ENCODE measurements around the gene PIMREG.

The PIMREG gene

DNA sequence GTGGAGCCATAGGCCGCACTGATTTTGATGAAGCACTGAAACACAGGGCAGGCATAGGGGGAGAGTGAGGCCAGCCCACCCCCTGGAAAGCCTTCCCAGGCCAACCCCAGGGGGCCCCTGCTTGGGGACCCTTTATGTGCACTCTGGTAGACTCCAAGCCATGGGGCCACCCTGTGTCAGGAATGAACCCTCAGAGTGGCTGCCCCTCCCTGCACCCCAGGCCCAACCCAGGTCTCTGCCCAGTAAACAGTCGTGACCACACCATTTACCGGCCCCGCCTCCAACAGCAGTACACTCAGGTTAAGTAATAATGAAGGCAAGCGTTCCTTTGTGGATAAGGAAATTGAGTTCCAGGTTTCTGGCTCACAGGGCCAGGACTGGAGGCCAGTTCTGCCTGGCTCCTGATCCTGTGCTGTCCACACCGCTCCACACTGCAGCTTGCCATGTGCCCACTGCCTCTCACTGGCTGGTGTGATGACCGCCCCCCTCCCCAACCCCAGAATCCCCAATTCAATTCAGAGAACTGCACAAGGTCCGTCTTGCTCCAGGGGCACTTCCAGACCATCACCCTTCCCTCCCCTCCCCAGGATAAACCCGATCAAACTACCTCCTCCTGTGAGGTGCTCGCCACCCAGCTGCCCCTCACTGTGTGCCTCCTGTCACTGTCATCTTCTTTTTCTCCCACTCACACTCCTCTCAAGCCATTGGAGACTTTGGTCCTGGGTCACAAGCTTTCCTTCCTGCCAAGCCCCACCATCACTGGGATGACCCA, 13.6 kb downstream of the PIMREG start:
- TF ChIP-seq, protein P1, sequence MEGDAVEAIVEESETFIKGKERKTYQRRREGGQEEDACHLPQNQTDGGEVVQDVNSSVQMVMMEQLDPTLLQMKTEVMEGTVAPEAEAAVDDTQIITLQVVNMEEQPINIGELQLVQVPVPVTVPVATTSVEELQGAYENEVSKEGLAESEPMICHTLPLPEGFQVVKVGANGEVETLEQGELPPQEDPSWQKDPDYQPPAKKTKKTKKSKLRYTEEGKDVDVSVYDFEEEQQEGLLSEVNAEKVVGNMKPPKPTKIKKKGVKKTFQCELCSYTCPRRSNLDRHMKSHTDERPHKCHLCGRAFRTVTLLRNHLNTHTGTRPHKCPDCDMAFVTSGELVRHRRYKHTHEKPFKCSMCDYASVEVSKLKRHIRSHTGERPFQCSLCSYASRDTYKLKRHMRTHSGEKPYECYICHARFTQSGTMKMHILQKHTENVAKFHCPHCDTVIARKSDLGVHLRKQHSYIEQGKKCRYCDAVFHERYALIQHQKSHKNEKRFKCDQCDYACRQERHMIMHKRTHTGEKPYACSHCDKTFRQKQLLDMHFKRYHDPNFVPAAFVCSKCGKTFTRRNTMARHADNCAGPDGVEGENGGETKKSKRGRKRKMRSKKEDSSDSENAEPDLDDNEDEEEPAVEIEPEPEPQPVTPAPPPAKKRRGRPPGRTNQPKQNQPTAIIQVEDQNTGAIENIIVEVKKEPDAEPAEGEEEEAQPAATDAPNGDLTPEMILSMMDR (IDR thresholded peaks at IDR 0.05), result no peak

DNA sequence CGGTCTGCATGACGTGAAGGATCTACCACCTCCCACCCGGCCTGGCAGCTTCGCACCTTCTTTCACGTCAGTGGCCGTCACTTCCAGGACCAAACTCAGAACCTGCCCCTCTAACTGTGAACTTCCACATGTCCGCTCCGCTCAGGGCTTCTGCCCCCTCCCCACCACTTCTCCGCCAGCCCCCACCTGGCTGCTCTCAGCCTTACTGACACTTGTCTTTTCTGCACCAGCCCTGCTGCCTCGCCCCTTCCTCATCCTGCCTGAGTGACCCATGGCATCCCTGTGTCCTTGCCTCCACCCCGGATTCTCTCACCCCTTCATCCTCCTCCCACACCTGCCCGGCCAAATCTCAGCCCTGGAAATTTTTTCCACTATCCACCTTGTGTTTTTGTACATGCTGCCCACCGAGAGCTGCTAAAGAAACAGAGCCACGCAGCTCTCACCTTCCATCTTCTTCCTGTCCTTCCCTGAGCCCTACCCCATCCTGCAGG, 14.2 kb downstream of the PIMREG start:
- TF ChIP-seq, protein P1 (IDR thresholded peaks at IDR 0.05), result no peak

DNA sequence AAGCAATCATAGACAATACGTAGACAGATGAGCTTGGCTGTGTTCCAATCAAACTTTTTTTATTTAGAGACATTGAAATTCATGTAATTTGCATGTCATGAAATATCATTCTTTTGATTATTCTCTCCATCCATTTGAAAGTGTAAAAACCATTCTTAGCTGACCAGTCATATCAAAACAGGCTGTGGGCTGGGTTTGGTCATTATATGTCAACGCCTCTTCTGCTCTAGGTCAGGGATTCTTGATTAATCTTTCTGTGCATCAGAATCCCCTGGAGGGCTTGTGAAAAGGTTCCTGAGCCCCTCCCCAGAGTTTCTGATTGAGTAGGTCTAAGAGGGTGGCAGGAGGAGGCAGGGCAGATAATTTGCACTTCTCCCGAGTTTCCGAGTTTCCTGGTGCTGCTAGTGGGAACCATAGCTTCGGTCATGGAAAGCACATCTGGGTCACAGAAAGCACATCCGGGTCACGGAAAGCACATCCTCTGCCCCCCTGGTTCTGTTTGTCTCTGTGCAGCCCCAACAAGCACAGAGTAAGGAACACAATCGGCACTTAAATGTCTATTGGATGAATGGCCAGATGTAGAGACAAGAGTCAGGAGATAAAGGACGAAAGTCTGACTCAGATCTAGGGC, 16.4 kb downstream of the PIMREG start:
- TF ChIP-seq, protein P1 (IDR thresholded peaks at IDR 0.05), result no peak

DNA sequence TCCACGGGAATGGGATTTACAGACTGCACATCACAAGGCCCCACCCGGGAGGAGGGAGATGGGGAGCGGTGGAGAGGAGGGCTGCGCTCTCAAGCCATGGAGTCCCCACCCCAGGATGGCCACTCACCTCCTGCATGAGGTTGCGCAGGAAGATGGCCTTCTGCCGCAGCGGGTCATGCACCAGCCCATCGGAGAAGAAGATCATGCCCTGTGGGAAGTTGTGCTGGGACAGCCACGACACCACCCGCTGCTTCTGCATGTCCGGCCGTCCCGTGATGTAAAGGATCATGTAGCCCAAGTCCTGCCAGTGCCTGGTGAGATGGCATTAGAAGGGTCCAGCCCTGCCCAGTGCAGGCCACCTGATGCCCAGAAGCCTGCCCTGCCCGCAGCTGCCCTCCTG, 17.0 kb downstream of the PIMREG start:
- TF ChIP-seq, protein P1 (IDR thresholded peaks at IDR 0.05), result no peak

DNA sequence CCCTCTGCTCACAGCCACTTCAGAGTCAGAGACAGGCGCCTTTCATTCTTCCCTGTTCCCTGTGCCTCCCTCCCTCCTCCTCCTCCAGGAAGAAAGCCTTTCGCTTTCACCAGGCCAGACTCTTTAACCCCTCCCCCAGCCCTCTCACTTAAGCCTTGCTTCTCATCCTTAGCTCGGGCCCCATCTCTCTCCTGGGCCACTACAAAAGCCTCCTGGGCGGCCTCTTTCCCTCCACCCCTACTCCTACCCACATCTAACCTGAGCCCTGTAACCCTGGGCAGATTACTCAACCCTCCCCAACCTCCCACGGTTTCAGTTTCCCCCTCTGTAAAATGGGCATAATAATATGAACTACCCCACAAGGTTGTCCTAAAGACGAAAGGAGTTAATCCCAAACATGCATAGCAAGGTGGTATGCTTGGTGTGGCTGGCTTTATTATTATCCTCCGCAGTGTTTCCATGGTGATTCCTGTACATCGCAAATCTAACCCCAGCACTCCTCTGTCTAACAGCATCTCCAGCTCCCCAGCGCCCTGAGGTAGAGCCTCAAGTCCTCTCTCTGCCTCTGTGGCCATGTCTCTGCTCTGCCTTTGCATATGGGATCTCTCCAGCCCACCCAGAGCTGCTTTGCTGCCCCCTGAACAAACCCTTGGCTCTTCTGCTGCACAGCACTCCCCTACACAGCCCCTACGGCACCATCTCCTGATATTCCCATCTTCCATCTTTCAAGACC, 17.7 kb downstream of the PIMREG start:
- TF ChIP-seq, protein P1 (IDR thresholded peaks at IDR 0.05), result no peak

DNA sequence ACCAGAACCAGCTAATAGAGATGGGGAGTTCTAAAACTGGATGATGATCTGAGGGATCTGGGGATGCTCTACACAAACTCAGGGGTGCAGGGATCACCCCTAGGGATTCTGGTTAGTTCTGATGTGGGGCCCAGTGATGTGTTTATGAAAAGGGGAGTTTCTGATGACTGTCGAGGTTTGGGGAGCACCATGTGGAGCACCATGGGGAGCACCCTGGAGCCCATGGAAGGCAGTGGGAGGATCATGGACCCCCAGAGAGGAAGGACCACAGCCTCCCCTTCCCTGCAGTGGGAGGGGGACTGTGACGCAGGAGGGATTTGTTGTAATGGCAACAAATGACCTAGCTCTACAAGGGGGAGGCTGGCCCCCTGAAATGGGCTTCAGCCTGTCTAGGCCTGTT, 18.4 kb downstream of the PIMREG start:
- TF ChIP-seq, protein P1 (IDR thresholded peaks at IDR 0.05), result no peak

DNA sequence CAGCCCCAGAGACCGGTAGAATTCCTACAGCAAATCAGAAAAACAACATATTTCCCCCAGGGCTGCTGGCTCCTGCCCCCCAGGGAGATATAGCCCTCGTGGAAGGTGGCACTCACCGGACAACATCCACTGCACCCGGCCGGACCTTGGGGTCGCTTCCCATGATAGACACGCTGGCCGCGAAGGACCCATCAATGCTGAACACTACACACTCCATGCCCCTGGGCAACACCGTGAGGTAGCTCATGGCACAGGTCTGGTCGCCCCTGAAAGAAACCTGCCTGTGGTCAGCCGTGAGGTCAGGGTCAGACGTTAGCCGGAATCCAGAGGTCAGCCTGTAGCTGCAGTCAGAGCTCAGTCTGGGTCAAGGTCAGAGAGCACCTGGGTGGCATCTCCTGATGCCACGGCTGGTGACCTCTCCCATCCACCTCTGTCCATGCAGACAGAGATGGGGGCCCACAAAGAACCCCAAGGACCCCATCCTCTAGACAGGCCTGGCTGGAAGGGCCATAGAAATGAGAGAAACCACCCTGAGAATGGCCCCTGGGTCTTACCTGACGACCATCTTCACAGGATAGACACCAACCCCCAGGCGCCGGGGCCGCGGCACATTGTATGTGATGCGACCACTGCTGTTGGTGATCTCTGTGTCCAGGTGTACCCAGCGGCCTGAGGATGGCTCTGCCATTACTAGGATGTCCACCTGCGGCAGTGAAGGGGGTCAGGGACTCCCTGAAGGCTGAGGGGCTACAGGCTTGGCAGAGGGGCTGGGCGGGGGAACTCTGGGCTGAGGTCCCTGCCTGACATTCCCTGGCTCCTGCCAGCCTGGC, 19.6 kb downstream of the PIMREG start:
- TF ChIP-seq, protein P1 (IDR thresholded peaks at IDR 0.05), result no peak
